Hepatocyte (in vitro differentiated cells): Measurements from ENCODE around the gene ACSL4. TPM values are rescaled to one million over a fixed set of nuclear protein-coding genes. Genes with fewer than 3 reads are reported as not detected.

ENCODE experiments used
- DNase-seq: peaks from one replicate; pipeline ENCODE4 v3.0.0-alpha.2; 2016; ENCODE audit warnings: low spot score
- H2AFZ ChIP-seq: fragments of 200-600 bp; sonication (generic); 2 replicates; pipeline ENCODE4 v1.6.0; 2016; ENCODE audit warnings: antibody characterized with exemption, mild to moderate bottlenecking
- H3K27ac ChIP-seq: fragments of 200-600 bp; sonication (generic); 2 replicates; pipeline ENCODE4 v1.5.1; 2016; ENCODE audit warnings: mild to moderate bottlenecking
- H3K27me3 ChIP-seq: fragments of 200-600 bp; sonication (generic); 2 replicates; pipeline ENCODE4 v1.6.1; 2016
- H3K36me3 ChIP-seq: fragments of 200-600 bp; sonication (generic); replicated peaks from 2 replicates; pipeline ENCODE4 v1.5.1; 2016; ENCODE audit warnings: low read depth; ENCODE audit not compliant: insufficient read depth
- H3K4me1 ChIP-seq: fragments of 200-600 bp; sonication (generic); 2 replicates; pipeline ENCODE4 v1.5.1; 2016; ENCODE audit warnings: mild to moderate bottlenecking, moderate library complexity; ENCODE audit not compliant: insufficient read depth
- H3K4me2 ChIP-seq: fragments of 200-600 bp; sonication (generic); 2 replicates; pipeline ENCODE4 v1.6.0; 2016
- H3K4me3 ChIP-seq: fragments of 200-600 bp; sonication (generic); 2 replicates; pipeline ENCODE4 v1.5.1; 2016; ENCODE audit warnings: mild to moderate bottlenecking
- H3K79me2 ChIP-seq: fragments of 200-600 bp; sonication (generic); 2 replicates; pipeline ENCODE4 v1.6.0; 2017; ENCODE audit warnings: mild to moderate bottlenecking
- H3K9me2 ChIP-seq: fragments of 200-600 bp; sonication (generic); replicated peaks from 2 replicates; pipeline ENCODE4 v1.6.0; 2017; ENCODE audit warnings: mild to moderate bottlenecking; ENCODE audit not compliant: insufficient read depth
- H3K9me3 ChIP-seq: fragments of 200-600 bp; sonication (generic); 2 replicates; pipeline ENCODE4 v1.5.1; 2016; ENCODE audit warnings: low read depth, mild to moderate bottlenecking
- H4K20me1 ChIP-seq: fragments of 200-600 bp; sonication (generic); 2 replicates; pipeline ENCODE4 v1.6.0; 2016; ENCODE audit warnings: mild to moderate bottlenecking; ENCODE audit not compliant: insufficient read depth, poor library complexity, severe bottlenecking
- EZH2 ChIP-seq: fragments of 200-600 bp; sonication (generic); IDR thresholded peaks from 2 replicates; pipeline ENCODE4 v1.6.1; 2016; ENCODE audit warnings: antibody characterized with exemption, mild to moderate bottlenecking, borderline replicate concordance
- EZH2phosphoT487 ChIP-seq: fragments of 200-600 bp; sonication (generic); IDR thresholded peaks from one replicate; pipeline ENCODE4 v1.6.1; 2018; ENCODE audit warnings: antibody characterized with exemption, mild to moderate bottlenecking, low read depth, moderate library complexity; ENCODE audit not compliant: unreplicated experiment, severe bottlenecking
- WGBS: methylation state at CpG from one replicate; pipeline ENCODE4 v1.1.6; 2016; ENCODE audit warnings: low lambda C conversion rate; ENCODE audit errors: missing lambda C conversion rate; 5-methylcytosine and 5-hydroxymethylcytosine counted together
- polyA plus RNA-seq: library from polyadenylated mRNA; unstranded; fragments of >200 nt; fragmentation: Nextera tagmentation; extraction: Ambion mirVana; gene quantifications from 2 replicates; pipeline ENCODE4 v1.2.1, GENCODE V29; 2016
- total RNA-seq: library from RNA; depleted of rRNA; stranded (reverse); fragments of >200 nt; gene quantifications from 2 replicates; pipeline ENCODE4 v1.2.3, GENCODE V29; 2014
- TF ChIP-seq, protein P1 (sequence below): fragments of 200-600 bp; sonication (generic); IDR thresholded peaks from 2 replicates; pipeline ENCODE4 v1.5.1; 2016; ENCODE audit warnings: antibody characterized with exemption, mild to moderate bottlenecking; ENCODE audit not compliant: poor library complexity

Gene ACSL4
- total and polyA plus RNA-seq, 2 experiments from 2014 or later, result 51.8 to 250 TPM

GRCh38 chrX:109773374-109773773 is 40.3 kb upstream of the ACSL4 start:
- Histone ChIP-seq H2AFZ (no peak overlapping the region), H3K9me3 (no peaks in the 10 kb centered on the region), H3K27ac (no peak overlapping the region), H3K9me2 (no peaks in the 10 kb centered on the region), H3K4me2 (no peak overlapping the region), H3K79me2 (no peaks in the 10 kb centered on the region), H3K4me3 (no peak overlapping the region), H4K20me1 (no peaks in the 10 kb centered on the region), H3K27me3 (no peaks in the 10 kb centered on the region), H3K4me1 (no peaks in the 10 kb centered on the region), H3K36me3 (no peaks in the 10 kb centered on the region)
- 85% methylated on average over 2 of the region's 2 CpGs for WGBS
- no peak for DNase-seq
- TF ChIP-seq, protein P1, sequence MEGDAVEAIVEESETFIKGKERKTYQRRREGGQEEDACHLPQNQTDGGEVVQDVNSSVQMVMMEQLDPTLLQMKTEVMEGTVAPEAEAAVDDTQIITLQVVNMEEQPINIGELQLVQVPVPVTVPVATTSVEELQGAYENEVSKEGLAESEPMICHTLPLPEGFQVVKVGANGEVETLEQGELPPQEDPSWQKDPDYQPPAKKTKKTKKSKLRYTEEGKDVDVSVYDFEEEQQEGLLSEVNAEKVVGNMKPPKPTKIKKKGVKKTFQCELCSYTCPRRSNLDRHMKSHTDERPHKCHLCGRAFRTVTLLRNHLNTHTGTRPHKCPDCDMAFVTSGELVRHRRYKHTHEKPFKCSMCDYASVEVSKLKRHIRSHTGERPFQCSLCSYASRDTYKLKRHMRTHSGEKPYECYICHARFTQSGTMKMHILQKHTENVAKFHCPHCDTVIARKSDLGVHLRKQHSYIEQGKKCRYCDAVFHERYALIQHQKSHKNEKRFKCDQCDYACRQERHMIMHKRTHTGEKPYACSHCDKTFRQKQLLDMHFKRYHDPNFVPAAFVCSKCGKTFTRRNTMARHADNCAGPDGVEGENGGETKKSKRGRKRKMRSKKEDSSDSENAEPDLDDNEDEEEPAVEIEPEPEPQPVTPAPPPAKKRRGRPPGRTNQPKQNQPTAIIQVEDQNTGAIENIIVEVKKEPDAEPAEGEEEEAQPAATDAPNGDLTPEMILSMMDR, result no peak
- no peak for TF ChIP-seq EZH2phosphoT487
- no peak for TF ChIP-seq EZH2

DNA sequence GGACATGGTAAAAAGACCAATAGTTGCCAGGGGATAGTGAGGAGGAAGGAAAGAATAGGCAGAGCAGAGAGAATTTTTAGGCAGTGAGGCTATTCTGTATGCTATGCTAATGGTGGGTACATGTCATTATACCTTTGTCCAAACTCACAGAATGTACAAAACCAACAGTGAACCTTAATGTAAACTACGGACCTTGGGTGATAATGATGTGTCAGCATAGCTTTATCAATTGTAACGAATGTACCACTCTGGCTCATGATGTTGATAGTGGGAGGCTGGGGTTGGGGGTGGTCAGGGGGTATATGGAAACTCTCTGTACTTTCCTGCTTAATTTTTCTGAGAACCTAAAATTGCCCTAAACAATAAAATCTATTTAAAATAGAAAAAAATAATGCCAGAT is 37.7 kb upstream of the ACSL4 start:
- H3K9me3 ChIP-seq, result no peaks in the 10 kb centered on the region
- H3K27ac ChIP-seq, result no peak overlapping the region
- no peaks in the 10 kb centered on the region for H3K9me2 ChIP-seq
- no peak for DNase-seq
- H4K20me1 ChIP-seq, result no peaks in the 10 kb centered on the region
- H3K4me3 ChIP-seq, result no peak overlapping the region
- H3K36me3 ChIP-seq, result no peaks in the 10 kb centered on the region
- H2AFZ ChIP-seq, result no peak overlapping the region
- H3K4me1 ChIP-seq, result no peaks in the 10 kb centered on the region
- no peak overlapping the region for H3K4me2 ChIP-seq
- TF ChIP-seq EZH2phosphoT487 (no peak), EZH2 (no peak)
- TF ChIP-seq, protein P1, result no peak
- WGBS, result 57% methylated on average over 2 of the region's 2 CpGs
- no peaks in the 10 kb centered on the region for H3K79me2 ChIP-seq
- H3K27me3 ChIP-seq, result no peaks in the 10 kb centered on the region

DNA sequence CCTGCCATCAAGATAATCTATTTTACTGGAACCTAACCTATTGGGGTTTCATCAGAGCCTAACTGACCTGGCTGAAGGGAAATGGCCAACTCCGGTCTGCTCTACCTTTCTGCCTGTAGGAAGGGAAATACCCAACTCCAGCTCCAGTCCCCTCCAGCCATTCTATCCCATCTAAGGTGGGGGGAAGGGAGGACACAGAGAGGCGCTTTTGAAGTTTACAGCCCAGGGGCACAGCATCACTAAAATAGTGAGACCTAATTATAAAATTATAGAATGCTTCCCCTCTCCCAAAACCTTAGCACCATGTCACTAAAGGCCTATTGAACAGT is 27.8 kb upstream of the ACSL4 start:
- TF ChIP-seq EZH2, result no peak
- no peak for TF ChIP-seq EZH2phosphoT487
- TF ChIP-seq, protein P1, result no peak
- H3K4me3 ChIP-seq, result no peak overlapping the region
- no peaks in the 10 kb centered on the region for H3K27me3 ChIP-seq
- no peaks in the 10 kb centered on the region for H3K9me2 ChIP-seq
- no peak overlapping the region for H3K4me2 ChIP-seq
- no peaks in the 10 kb centered on the region for H3K4me1 ChIP-seq
- H4K20me1 ChIP-seq, result no peaks in the 10 kb centered on the region
- no peaks in the 10 kb centered on the region for H3K9me3 ChIP-seq
- H3K79me2 ChIP-seq, result no peaks in the 10 kb centered on the region
- WGBS, result 52% methylated on average over 2 of the region's 2 CpGs
- no peak for DNase-seq
- H2AFZ ChIP-seq, result no peak overlapping the region
- H3K27ac ChIP-seq, result no peak overlapping the region
- no peaks in the 10 kb centered on the region for H3K36me3 ChIP-seq

- 47% methylated on average over 5 of the region's 5 CpGs for WGBS
- no peaks in the 10 kb centered on the region for H3K27me3 ChIP-seq
Measured at GRCh38 chrX:109760209-109760921, 27.3 kb upstream of the ACSL4 start.

More at GRCh38 chrX:109760209-109760921, 27.3 kb upstream of the ACSL4 start:
- no peaks in the 10 kb centered on the region for H3K9me3 ChIP-seq
- no peak for DNase-seq
- H3K79me2 ChIP-seq, result no peaks in the 10 kb centered on the region
- H3K9me2 ChIP-seq, result no peaks in the 10 kb centered on the region
- H3K4me3 ChIP-seq, result no peak overlapping the region
- H3K4me1 ChIP-seq, result no peaks in the 10 kb centered on the region
- H3K4me2 ChIP-seq, result no peak overlapping the region
- TF ChIP-seq, protein P1, result no peak
- TF ChIP-seq EZH2, result no peak
- no peak overlapping the region for H2AFZ ChIP-seq
- H3K27ac ChIP-seq, result peak overlapping the region; percentile 43
- no peaks in the 10 kb centered on the region for H3K36me3 ChIP-seq
- H4K20me1 ChIP-seq, result no peaks in the 10 kb centered on the region
